Tibial nerve (tissue), 4 donors: ENCODE results near the gene ATP1B2. TPM values are rescaled to one million over a fixed set of nuclear protein-coding genes. Genes with fewer than 3 reads are reported as not detected.

Experiments used
- DNase-seq, 2 donors: peaks; one replicate each; pipeline ENCODE4 v3.0.0-alpha.2; 2019; ENCODE audit warnings: low spot score in 2 of 2
- H3K27ac ChIP-seq, 4 donors: fragments of 200-600 bp; sonication (generic) in 3 of 4; one replicate each; pipeline ENCODE4 v1.5.1; 2017 to 2019; ENCODE audit warnings: mild to moderate bottlenecking in 1 of 4
- H3K27me3 ChIP-seq, 2 donors: fragments of 200-600 bp; sonication (generic) in 1 of 2; one replicate each; pipeline versions ENCODE4 v1.5.1 to v1.6.0; 2017 to 2019
- H3K36me3 ChIP-seq, 3 donors: fragments of 200-600 bp; sonication (generic); one replicate each; pipeline ENCODE4 v1.5.1; 2018 to 2019
- H3K4me1 ChIP-seq, 4 donors: fragments of 200-600 bp; sonication (generic) in 3 of 4; one replicate each; pipeline ENCODE4 v1.5.1; 2017 to 2019
- H3K4me3 ChIP-seq, 4 donors: fragments of 200-600 bp; sonication (generic) in 3 of 4; one replicate each; pipeline ENCODE4 v1.5.1; 2017 to 2019; ENCODE audit warnings: mild to moderate bottlenecking in 1 of 4, moderate library complexity in 1 of 4
- H3K9me3 ChIP-seq, 4 donors: fragments of 200-600 bp; sonication (generic) in 3 of 4; one replicate each; pipeline ENCODE4 v1.5.1; 2017 to 2019
- EP300 ChIP-seq, 2 donors: sonication (generic); formaldehyde crosslinking; IDR thresholded peaks; one replicate each; pipeline ENCODE4 v1.6.1; 2017; ENCODE audit warnings: antibody characterized with exemption in 2 of 2, mild to moderate bottlenecking in 1 of 2
- POLR2A ChIP-seq, 2 donors: fragments of 450-650 bp; IDR thresholded peaks; one replicate each; pipeline ENCODE4 v1.6.1; 2017; ENCODE audit warnings: antibody characterized with exemption in 2 of 2, mild to moderate bottlenecking in 2 of 2, moderate library complexity in 2 of 2
- WGBS, 2 donors: methylation state at CpG; one replicate each; pipeline ENCODE4 v1.1.5; 2018; 5-methylcytosine and 5-hydroxymethylcytosine counted together
- total RNA-seq, 4 donors: library from RNA; depleted of rRNA; stranded (reverse); fragments of >200 nt; gene quantifications; one replicate each; pipeline ENCODE4 v1.1.0, GENCODE V29; 2016
- TF ChIP-seq, protein P1 (sequence below), 5 experiments: fragments of 200-600 bp in 3 of 5; fragments of 450-650 bp in 2 of 5; sonication (generic) in 3 of 5; IDR thresholded peaks; one replicate each; pipeline ENCODE4 v1.5.1; 2016 to 2019; ENCODE audit warnings: antibody characterized with exemption in 5 of 5, mild to moderate bottlenecking in 3 of 5, moderate library complexity in 2 of 5

The ATP1B2 gene
- total RNA-seq, 4 donors from 2014 or later = 1.5 to 3.9 (median 1.9) TPM

DNA sequence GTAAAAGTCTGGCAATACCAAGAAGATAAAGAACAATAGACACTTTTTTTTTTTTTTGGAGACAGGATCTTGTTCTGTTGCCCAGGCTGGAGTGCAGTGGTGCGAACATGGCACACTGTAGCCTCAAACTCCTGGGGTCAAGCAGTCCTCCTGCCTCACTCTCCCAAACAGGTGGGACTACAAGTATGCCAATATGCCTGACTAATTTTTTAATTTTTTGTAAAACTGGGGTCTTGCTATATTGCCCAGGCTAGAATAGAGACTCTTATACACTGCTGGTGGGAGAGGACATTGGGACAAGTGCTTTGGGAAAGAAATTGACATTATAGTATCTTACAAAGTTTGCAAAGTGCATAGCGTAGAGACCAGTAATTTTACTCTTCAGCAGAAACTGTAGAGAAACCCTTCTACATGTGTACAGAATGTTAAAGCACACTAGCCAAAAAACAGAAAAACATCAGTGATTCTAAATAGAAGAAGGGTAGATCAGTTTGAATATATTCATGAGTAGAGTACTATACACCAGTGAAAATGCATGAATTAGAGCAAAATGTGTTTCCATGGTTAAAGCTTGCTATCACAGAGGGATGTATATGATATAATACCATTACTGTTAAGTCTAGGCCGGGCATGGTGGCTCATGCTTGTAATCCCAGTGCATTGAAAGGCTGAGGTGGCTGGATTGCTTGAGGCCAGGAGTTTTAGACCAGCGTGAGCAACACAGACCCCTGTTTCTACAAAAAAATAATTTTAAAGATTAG lies 47.3 kb downstream of the ATP1B2 start:
- DNase-seq = no peak
- peaks cover 0 to 85% (median 15%) of the 10 kb centered on the region in 3 donors for H3K36me3 ChIP-seq
- WGBS, 2 donors = 96 to 97% methylated on average over 4 of the region's 4 CpGs

DNA sequence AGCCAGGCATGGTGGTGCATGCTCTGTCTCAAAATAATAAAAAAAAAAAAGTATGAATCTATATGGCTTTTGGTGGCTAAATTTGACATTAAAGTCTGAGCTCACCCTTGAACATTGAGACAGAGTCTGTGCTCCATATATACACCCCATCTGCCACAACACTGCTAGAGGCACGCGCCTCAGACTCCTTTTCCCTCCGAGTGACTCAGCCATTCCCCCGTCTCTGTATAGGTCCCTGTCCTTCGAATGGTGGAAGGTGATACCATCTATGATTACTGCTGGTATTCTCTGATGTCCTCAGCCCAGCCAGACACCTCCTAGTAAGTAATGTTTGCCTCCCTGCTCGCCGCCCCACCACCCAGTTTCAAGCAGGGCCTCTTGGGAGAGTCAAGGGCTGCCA lies 49.8 kb downstream of the ATP1B2 start:
- H3K36me3 ChIP-seq = peaks cover 0 to 72% (median 17%) of the 10 kb centered on the region in 3 donors
- H3K4me1 ChIP-seq = peaks cover 0 to 14% (median 9%) of the 10 kb centered on the region in 4 donors
- H3K27me3 ChIP-seq = peaks cover 0 to 29% of the 10 kb centered on the region in 2 donors
- no peak for DNase-seq
- 87 to 96% methylated on average over 7 of the region's 7 CpGs for WGBS, 2 donors
- H3K27ac ChIP-seq = no peak overlapping the region
- TF ChIP-seq, protein P1, sequence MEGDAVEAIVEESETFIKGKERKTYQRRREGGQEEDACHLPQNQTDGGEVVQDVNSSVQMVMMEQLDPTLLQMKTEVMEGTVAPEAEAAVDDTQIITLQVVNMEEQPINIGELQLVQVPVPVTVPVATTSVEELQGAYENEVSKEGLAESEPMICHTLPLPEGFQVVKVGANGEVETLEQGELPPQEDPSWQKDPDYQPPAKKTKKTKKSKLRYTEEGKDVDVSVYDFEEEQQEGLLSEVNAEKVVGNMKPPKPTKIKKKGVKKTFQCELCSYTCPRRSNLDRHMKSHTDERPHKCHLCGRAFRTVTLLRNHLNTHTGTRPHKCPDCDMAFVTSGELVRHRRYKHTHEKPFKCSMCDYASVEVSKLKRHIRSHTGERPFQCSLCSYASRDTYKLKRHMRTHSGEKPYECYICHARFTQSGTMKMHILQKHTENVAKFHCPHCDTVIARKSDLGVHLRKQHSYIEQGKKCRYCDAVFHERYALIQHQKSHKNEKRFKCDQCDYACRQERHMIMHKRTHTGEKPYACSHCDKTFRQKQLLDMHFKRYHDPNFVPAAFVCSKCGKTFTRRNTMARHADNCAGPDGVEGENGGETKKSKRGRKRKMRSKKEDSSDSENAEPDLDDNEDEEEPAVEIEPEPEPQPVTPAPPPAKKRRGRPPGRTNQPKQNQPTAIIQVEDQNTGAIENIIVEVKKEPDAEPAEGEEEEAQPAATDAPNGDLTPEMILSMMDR (IDR thresholded peaks at IDR 0.05) = no peak
- TF ChIP-seq EP300 (IDR thresholded peaks at IDR 0.05) = no peak
- no peak for TF ChIP-seq POLR2A (IDR thresholded peaks at IDR 0.05)
- H3K9me3 ChIP-seq = no peaks in the 10 kb centered on the region
- H3K4me3 ChIP-seq = no peak overlapping the region

More for the DNA sequence above, 47.3 kb downstream of the ATP1B2 start:
- no peaks in the 10 kb centered on the region for H3K9me3 ChIP-seq
- H3K27ac ChIP-seq = no peak overlapping the region
- TF ChIP-seq POLR2A (IDR thresholded peaks at IDR 0.05) = no peak
- TF ChIP-seq EP300 (IDR thresholded peaks at IDR 0.05) = no peak
- TF ChIP-seq, protein P1 (IDR thresholded peaks at IDR 0.05) = no peak
- peaks cover 0 to 4% of the 10 kb centered on the region in 2 donors for H3K27me3 ChIP-seq
- no peak overlapping the region for H3K4me3 ChIP-seq
- H3K4me1 ChIP-seq = no peaks in the 10 kb centered on the region

DNA sequence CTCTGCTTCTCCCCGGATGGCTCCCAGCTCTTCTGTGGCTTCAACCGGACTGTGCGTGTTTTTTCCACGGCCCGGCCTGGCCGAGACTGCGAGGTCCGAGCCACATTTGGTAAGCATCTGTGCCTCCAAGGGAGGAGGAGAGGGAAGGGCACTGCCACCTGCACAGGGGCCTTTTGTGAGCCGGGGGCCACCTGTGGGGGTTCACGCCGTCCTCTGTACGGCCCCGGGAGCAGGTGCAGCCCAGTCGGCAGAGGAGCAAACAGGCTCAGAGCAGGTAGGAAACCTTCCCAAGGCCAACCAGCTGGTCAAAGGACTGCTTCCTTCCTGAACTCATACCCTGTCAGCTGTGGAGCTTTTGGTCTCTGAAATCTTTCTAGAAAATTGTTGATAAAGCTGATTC lies 51.0 kb downstream of the ATP1B2 start:
- WGBS, 2 donors = 89 to 94% methylated on average over 14 of the region's 14 CpGs
- H3K27ac ChIP-seq = no peak overlapping the region
- no peaks in the 10 kb centered on the region for H3K9me3 ChIP-seq
- TF ChIP-seq, protein P1 (IDR thresholded peaks at IDR 0.05) = no peak
- TF ChIP-seq POLR2A (IDR thresholded peaks at IDR 0.05) = no peak
- no peak for TF ChIP-seq EP300 (IDR thresholded peaks at IDR 0.05)
- peaks cover 0 to 61% (median 17%) of the 10 kb centered on the region in 3 donors for H3K36me3 ChIP-seq
- H3K4me1 ChIP-seq = peaks cover 0 to 16% (median 9%) of the 10 kb centered on the region in 4 donors
- H3K27me3 ChIP-seq = peaks cover 0 to 40% of the 10 kb centered on the region in 2 donors
- no peak for DNase-seq
- no peak overlapping the region for H3K4me3 ChIP-seq

DNA sequence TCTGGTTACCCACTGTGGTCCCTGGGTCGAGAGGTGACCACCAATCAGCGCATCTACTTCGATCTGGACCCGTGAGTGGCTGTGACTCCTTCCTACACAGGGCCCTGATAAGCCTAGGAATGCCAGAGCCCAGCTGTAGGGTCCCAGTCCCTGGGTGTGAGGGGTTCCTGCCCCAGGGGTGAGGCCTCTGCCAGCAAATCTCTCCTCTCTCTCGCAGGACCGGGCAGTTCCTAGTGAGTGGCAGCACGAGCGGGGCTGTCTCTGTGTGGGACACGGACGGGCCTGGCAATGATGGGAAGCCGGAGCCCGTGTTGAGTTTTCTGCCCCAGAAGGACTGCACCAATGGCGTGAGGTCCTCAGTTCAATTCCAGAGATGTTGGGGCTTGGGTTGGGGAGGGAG lies 52.0 kb downstream of the ATP1B2 start:
- WGBS, 2 donors = 84 to 89% methylated on average over 13 of the region's 13 CpGs
- DNase-seq = no peak
- no peaks in the 10 kb centered on the region for H3K9me3 ChIP-seq
- TF ChIP-seq POLR2A (IDR thresholded peaks at IDR 0.05) = no peak
- TF ChIP-seq, protein P1 (IDR thresholded peaks at IDR 0.05) = no peak
- no peak for TF ChIP-seq EP300 (IDR thresholded peaks at IDR 0.05)
- H3K4me3 ChIP-seq = no peak overlapping the region
- H3K27ac ChIP-seq = no peak overlapping the region
- H3K4me1 ChIP-seq = peaks cover 0 to 16% (median 9%) of the 10 kb centered on the region in 4 donors
- H3K36me3 ChIP-seq = peaks cover 0 to 51% (median 17%) of the 10 kb centered on the region in 3 donors
- peaks cover 0 to 51% of the 10 kb centered on the region in 2 donors for H3K27me3 ChIP-seq
